Fibroblast of mammary gland (primary cell): ENCODE data around the gene RBP2.

Experiments used
- DNase-seq: peaks from one replicate; pipeline ENCODE4 v3.0.0-alpha.2; 2010; ENCODE audit warnings: low read depth
- H3K4me3 ChIP-seq: 2 replicates; pipeline ENCODE4 v1.5.1; 2011; ENCODE audit warnings: low read depth, mild to moderate bottlenecking, low read length, moderate library complexity; ENCODE audit not compliant: control insufficient read depth
- CTCF ChIP-seq: conservative IDR thresholded peaks from 2 replicates; pipeline ENCODE4 v1.5.1; 2011; ENCODE audit warnings: low read depth, low read length, inconsistent platforms; ENCODE audit not compliant: control insufficient read depth, insufficient read depth

Gene RBP2

GRCh38 chr3:139521144-139521543, 44.8 kb upstream of the RBP2 start:
- TF ChIP-seq CTCF, result no peak
- no peak for DNase-seq
- no peak overlapping the region for H3K4me3 ChIP-seq

GRCh38 chr3:139519998-139520737, 43.9 kb upstream of the RBP2 start:
- TF ChIP-seq CTCF, result peak; percentile 20
- no peak overlapping the region for H3K4me3 ChIP-seq
- DNase-seq, result peak; percentile 39

- no peak overlapping the region for H3K4me3 ChIP-seq
- TF ChIP-seq CTCF, result no peak
- DNase-seq, result no peak
Measured at GRCh38 chr3:139518926-139519842, 42.9 kb upstream of the RBP2 start.

GRCh38 chr3:139518306-139518705, 42.0 kb upstream of the RBP2 start:
- no peak overlapping the region for H3K4me3 ChIP-seq
- no peak for DNase-seq
- no peak for TF ChIP-seq CTCF

GRCh38 chr3:139517321-139518065, 41.2 kb upstream of the RBP2 start:
- H3K4me3 ChIP-seq, result no peak overlapping the region
- no peak for TF ChIP-seq CTCF
- DNase-seq, result no peak

- no peak for TF ChIP-seq CTCF
- DNase-seq, result no peak
- H3K4me3 ChIP-seq, result no peak overlapping the region
Measured at GRCh38 chr3:139514741-139515140, 38.4 kb upstream of the RBP2 start.
